Measurements from ENCODE around the gene ASB13.

DNA sequence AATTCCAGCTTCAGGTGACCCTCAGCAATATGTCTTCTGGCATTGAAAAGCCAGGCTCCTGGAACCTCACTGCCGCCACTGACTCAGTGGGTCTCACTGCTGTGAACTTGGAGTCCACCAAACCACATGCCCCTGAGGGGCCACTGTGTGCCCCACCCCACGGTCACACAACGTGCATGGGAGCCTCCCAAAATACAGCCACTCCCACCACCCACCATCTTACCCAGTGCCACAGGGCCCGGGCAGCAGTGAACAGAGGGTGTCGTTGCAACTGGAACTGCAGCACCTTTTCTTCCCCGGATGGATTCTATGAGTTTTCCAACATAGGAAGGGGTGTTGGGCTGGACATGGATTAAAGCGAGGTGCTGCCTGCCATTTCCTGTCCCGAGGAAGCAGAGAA is 60.1 kb downstream of the ASB13 start:
- TF ChIP-seq HDAC6 (IDR thresholded peaks at IDR 0.05; ENCODE audit: unreplicated experiment) (no peak), DPF2 (IDR thresholded peaks at IDR 0.05) (no peak), ZSCAN29 (IDR thresholded peaks at IDR 0.05) (no peak), TBL1XR1 (IDR thresholded peaks at IDR 0.05; ENCODE audit: low read depth, low read length) (no peak)
- TF ChIP-seq, protein P1, sequence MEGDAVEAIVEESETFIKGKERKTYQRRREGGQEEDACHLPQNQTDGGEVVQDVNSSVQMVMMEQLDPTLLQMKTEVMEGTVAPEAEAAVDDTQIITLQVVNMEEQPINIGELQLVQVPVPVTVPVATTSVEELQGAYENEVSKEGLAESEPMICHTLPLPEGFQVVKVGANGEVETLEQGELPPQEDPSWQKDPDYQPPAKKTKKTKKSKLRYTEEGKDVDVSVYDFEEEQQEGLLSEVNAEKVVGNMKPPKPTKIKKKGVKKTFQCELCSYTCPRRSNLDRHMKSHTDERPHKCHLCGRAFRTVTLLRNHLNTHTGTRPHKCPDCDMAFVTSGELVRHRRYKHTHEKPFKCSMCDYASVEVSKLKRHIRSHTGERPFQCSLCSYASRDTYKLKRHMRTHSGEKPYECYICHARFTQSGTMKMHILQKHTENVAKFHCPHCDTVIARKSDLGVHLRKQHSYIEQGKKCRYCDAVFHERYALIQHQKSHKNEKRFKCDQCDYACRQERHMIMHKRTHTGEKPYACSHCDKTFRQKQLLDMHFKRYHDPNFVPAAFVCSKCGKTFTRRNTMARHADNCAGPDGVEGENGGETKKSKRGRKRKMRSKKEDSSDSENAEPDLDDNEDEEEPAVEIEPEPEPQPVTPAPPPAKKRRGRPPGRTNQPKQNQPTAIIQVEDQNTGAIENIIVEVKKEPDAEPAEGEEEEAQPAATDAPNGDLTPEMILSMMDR (IDR thresholded peaks at IDR 0.05 in 2 of 3, conservative IDR thresholded peaks at IDR 0.05 in 1 of 3; ENCODE audit: control insufficient read depth in 2 of 3, extremely low read depth in 1 of 3, insufficient read depth in 1 of 3, low read depth in 3 of 3, low read length in 3 of 3), result no peak
